Measurements from ENCODE around the gene TRIM9.

TRIM9 gene

DNA sequence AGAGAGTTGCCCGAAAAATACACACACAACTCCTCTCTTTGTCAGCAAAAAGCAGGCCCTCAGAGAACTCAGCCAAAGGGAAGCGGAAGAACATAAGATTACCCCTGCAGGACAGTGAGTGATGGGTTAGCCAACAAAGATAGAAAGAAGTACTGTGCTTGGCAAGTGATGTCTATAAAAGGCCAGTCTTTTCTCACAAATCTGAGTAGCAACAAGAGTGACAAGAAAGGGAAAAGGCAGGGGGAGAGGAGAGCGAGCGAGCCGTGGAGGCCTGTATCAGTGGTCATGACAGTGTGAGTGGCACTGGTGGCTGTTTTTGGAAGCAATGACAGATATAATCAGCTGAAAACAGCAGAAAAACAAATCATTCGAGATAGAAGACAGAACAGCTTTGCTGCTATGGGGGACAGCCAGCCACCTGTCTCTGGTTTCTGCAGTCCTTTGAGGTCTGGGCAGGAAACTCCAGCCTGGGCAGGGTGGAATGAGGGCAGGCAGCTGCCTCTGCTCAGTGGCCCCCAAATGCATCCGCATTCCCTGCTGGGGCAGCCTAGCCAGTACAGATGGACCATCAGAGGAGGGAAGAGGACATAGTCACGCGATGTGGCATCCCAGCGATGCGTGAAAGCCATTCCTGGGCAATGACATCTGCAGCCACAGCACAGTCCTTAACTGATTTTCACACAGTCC, 74.7 kb downstream of the TRIM9 start:
- H2AFZ ChIP-seq (ENCODE audit: low read depth, low read length) = no peak overlapping the region
- WGBS = 73% methylated on average over 10 of the region's 11 CpGs
- H2BK12ac ChIP-seq (ENCODE audit: low read length in 2 of 2) = no peak overlapping the region
- no peak overlapping the region for H4K8ac ChIP-seq (ENCODE audit: low read length)
- no peak overlapping the region for H2BK15ac ChIP-seq (ENCODE audit: low read depth, poor library complexity, severe bottlenecking)
- H3K23ac ChIP-seq (ENCODE audit: low read length in 2 of 2) = no peak overlapping the region
- H3K27ac ChIP-seq (ENCODE audit: low read length, poor library complexity, severe bottlenecking) = peak overlapping the region; percentile 24
- H3K79me1 ChIP-seq (replicated peaks; ENCODE audit: low read length, poor library complexity, severe bottlenecking) = no peaks in the 10 kb centered on the region
- no peak overlapping the region for H3K4ac ChIP-seq (ENCODE audit: low read depth in 1 of 2, low read length in 2 of 2)
- H3K9me3 ChIP-seq (ENCODE audit: control insufficient read depth, low read length) = no peaks in the 10 kb centered on the region
- no peak overlapping the region for H4K91ac ChIP-seq (ENCODE audit: low read length)
- no peak overlapping the region for H3K4me2 ChIP-seq (ENCODE audit: low read length, poor library complexity, severe bottlenecking)
- H3K18ac ChIP-seq (ENCODE audit: low read depth in 1 of 2, low read length in 2 of 2) = no peak overlapping the region
- H2AK5ac ChIP-seq (ENCODE audit: low read length, severe bottlenecking) = peak overlapping the region; percentile 30
- no peak overlapping the region for H2BK5ac ChIP-seq (ENCODE audit: low read depth, low read length, poor library complexity, severe bottlenecking)
- no peaks in the 10 kb centered on the region for H3K27me3 ChIP-seq (ENCODE audit: control insufficient read depth in 1 of 2, insufficient read depth in 1 of 2, low read length in 2 of 2)
- no peak overlapping the region for H2BK120ac ChIP-seq (ENCODE audit: low read depth, low read length)
- H3K36me3 ChIP-seq (ENCODE audit: control insufficient read depth in 1 of 2, insufficient read depth in 2 of 2, low read depth in 1 of 2, low read length in 2 of 2) = no peaks in the 10 kb centered on the region
- peaks cover 9% of the 10 kb centered on the region for H3K4me1 ChIP-seq (ENCODE audit: control insufficient read depth, insufficient read depth, low read depth, low read length)
- no peak overlapping the region for H3K14ac ChIP-seq (ENCODE audit: low read length in 2 of 2)
- no peak overlapping the region for H3K9ac ChIP-seq (ENCODE audit: low read length)
- no peak overlapping the region for H3K4me3 ChIP-seq (ENCODE audit: insufficient read depth in 1 of 2, low read depth in 1 of 2, low read length in 2 of 2)
- peak; percentile 38 for DNase-seq

DNA sequence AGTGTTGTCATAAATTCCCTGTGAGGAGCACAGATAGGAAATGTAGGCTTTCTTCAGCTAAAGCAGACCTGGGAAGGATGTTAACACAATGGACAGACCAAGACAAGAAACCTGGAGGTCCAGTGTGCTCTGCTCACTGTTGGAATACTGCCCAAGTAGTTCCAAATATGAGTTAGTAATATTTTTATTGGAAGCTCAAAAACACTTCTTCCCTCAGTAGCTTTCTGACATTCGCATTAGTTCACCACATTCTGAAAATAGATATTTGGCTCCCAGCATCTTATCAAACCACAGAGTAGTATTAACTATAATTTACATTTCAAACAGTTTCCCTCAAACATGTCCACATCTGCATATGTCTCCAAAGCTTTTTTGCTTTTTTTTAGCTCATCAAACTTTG, 75.8 kb downstream of the TRIM9 start:
- no peak overlapping the region for H2AK5ac ChIP-seq (ENCODE audit: low read length, severe bottlenecking)
- H2BK5ac ChIP-seq (ENCODE audit: low read depth, low read length, poor library complexity, severe bottlenecking) = no peak overlapping the region
- no peak overlapping the region for H3K4me2 ChIP-seq (ENCODE audit: low read length, poor library complexity, severe bottlenecking)
- no peak overlapping the region for H2BK12ac ChIP-seq (ENCODE audit: low read length in 2 of 2)
- H3K18ac ChIP-seq (ENCODE audit: low read depth in 1 of 2, low read length in 2 of 2) = no peak overlapping the region
- H2BK120ac ChIP-seq (ENCODE audit: low read depth, low read length) = no peak overlapping the region
- no peaks in the 10 kb centered on the region for H3K79me1 ChIP-seq (replicated peaks; ENCODE audit: low read length, poor library complexity, severe bottlenecking)
- peak overlapping the region; percentile 39 for H3K9ac ChIP-seq (ENCODE audit: low read length)
- H4K91ac ChIP-seq (ENCODE audit: low read length) = no peak overlapping the region
- no peak overlapping the region for H3K14ac ChIP-seq (ENCODE audit: low read length in 2 of 2)
- H3K9me3 ChIP-seq (ENCODE audit: control insufficient read depth, low read length) = no peaks in the 10 kb centered on the region
- 89% methylated on average over 1 of the region's 1 CpG for WGBS
- H3K4ac ChIP-seq (ENCODE audit: low read depth in 1 of 2, low read length in 2 of 2) = no peak overlapping the region
- H3K27me3 ChIP-seq (ENCODE audit: control insufficient read depth in 1 of 2, insufficient read depth in 1 of 2, low read length in 2 of 2) = no peaks in the 10 kb centered on the region
- no peak overlapping the region for H2AFZ ChIP-seq (ENCODE audit: low read depth, low read length)
- H3K4me1 ChIP-seq (ENCODE audit: control insufficient read depth, insufficient read depth, low read depth, low read length) = peaks cover 7% of the 10 kb centered on the region
- no peak overlapping the region for H3K23ac ChIP-seq (ENCODE audit: low read length in 2 of 2)
- no peak overlapping the region for H3K4me3 ChIP-seq (ENCODE audit: insufficient read depth in 1 of 2, low read depth in 1 of 2, low read length in 2 of 2)
- no peak for DNase-seq
- no peak overlapping the region for H3K27ac ChIP-seq (ENCODE audit: low read length, poor library complexity, severe bottlenecking)
- H4K8ac ChIP-seq (ENCODE audit: low read length) = no peak overlapping the region
- no peaks in the 10 kb centered on the region for H3K36me3 ChIP-seq (ENCODE audit: control insufficient read depth in 1 of 2, insufficient read depth in 2 of 2, low read depth in 1 of 2, low read length in 2 of 2)
- no peak overlapping the region for H2BK15ac ChIP-seq (ENCODE audit: low read depth, poor library complexity, severe bottlenecking)

DNA sequence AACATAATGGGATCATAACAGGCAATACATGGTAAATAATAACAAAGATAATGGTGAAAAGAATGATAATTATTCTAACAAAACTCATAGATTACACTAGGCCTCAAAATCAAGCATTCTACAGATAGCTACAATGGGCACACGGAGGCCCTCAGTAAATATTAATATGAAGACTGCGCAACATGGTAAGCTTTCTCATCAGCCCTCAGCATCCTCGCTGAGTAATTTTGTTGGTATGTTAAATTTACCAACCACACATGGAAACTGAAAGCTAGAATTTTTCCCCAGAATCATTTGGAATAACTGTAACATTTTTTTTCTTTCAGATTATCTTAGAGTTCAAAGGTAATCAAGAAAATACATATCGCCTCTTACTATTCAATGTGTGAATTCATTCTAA, 76.4 kb downstream of the TRIM9 start:
- H3K18ac ChIP-seq (ENCODE audit: low read depth in 1 of 2, low read length in 2 of 2) = no peak overlapping the region
- H2AFZ ChIP-seq (ENCODE audit: low read depth, low read length) = no peak overlapping the region
- no peak overlapping the region for H3K14ac ChIP-seq (ENCODE audit: low read length in 2 of 2)
- peak; percentile 14 for DNase-seq
- H3K23ac ChIP-seq (ENCODE audit: low read length in 2 of 2) = no peak overlapping the region
- no peaks in the 10 kb centered on the region for H3K9me3 ChIP-seq (ENCODE audit: control insufficient read depth, low read length)
- no peak overlapping the region for H3K4me3 ChIP-seq (ENCODE audit: insufficient read depth in 1 of 2, low read depth in 1 of 2, low read length in 2 of 2)
- no peak overlapping the region for H3K4me2 ChIP-seq (ENCODE audit: low read length, poor library complexity, severe bottlenecking)
- no peak overlapping the region for H2BK12ac ChIP-seq (ENCODE audit: low read length in 2 of 2)
- 50% methylated on average over 1 of the region's 4 CpGs for WGBS
- H3K79me1 ChIP-seq (replicated peaks; ENCODE audit: low read length, poor library complexity, severe bottlenecking) = no peaks in the 10 kb centered on the region
- H3K4me1 ChIP-seq (ENCODE audit: control insufficient read depth, insufficient read depth, low read depth, low read length) = peaks cover 7% of the 10 kb centered on the region
- no peak overlapping the region for H3K27ac ChIP-seq (ENCODE audit: low read length, poor library complexity, severe bottlenecking)
- peak overlapping the region; percentile 39 for H3K9ac ChIP-seq (ENCODE audit: low read length)
- H4K8ac ChIP-seq (ENCODE audit: low read length) = no peak overlapping the region
- H3K27me3 ChIP-seq (ENCODE audit: control insufficient read depth in 1 of 2, insufficient read depth in 1 of 2, low read length in 2 of 2) = no peaks in the 10 kb centered on the region
- no peak overlapping the region for H3K4ac ChIP-seq (ENCODE audit: low read depth in 1 of 2, low read length in 2 of 2)
- H2BK15ac ChIP-seq (ENCODE audit: low read depth, poor library complexity, severe bottlenecking) = no peak overlapping the region
- no peaks in the 10 kb centered on the region for H3K36me3 ChIP-seq (ENCODE audit: control insufficient read depth in 1 of 2, insufficient read depth in 2 of 2, low read depth in 1 of 2, low read length in 2 of 2)
- H2BK5ac ChIP-seq (ENCODE audit: low read depth, low read length, poor library complexity, severe bottlenecking) = no peak overlapping the region
- no peak overlapping the region for H2AK5ac ChIP-seq (ENCODE audit: low read length, severe bottlenecking)
- no peak overlapping the region for H4K91ac ChIP-seq (ENCODE audit: low read length)
- H2BK120ac ChIP-seq (ENCODE audit: low read depth, low read length) = no peak overlapping the region

DNA sequence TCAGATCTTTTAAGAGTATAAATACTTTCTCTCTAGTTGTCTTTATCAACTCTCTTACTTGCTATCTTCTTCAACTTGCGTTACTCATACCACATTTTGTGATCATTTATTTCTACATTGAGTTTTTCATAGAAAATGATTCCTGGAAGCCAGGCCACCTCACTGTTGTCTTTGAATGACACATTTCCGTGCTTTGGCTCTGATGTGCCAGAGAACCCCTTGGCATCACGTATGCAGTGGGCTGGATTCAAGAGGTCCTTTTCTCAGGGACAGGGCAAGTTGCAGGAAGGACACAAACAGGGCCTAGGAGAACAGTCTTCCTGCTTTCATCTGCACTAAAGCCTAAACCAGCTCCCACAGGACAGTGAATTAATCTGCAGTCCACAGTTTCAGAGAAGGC, 80.3 kb downstream of the TRIM9 start:
- H3K9me3 ChIP-seq (ENCODE audit: control insufficient read depth, low read length) = no peaks in the 10 kb centered on the region
- no peak overlapping the region for H3K4me3 ChIP-seq (ENCODE audit: insufficient read depth in 1 of 2, low read depth in 1 of 2, low read length in 2 of 2)
- no peak overlapping the region for H4K8ac ChIP-seq (ENCODE audit: low read length)
- H2AK5ac ChIP-seq (ENCODE audit: low read length, severe bottlenecking) = no peak overlapping the region
- 62% methylated on average over 3 of the region's 3 CpGs for WGBS
- H3K18ac ChIP-seq (ENCODE audit: low read depth in 1 of 2, low read length in 2 of 2) = no peak overlapping the region
- peak overlapping the region; percentile 16 for H3K9ac ChIP-seq (ENCODE audit: low read length)
- H2BK12ac ChIP-seq (ENCODE audit: low read length in 2 of 2) = no peak overlapping the region
- no peaks in the 10 kb centered on the region for H3K4me1 ChIP-seq (ENCODE audit: control insufficient read depth, insufficient read depth, low read depth, low read length)
- DNase-seq = no peak
- no peaks in the 10 kb centered on the region for H3K36me3 ChIP-seq (ENCODE audit: control insufficient read depth in 1 of 2, insufficient read depth in 2 of 2, low read depth in 1 of 2, low read length in 2 of 2)
- no peak overlapping the region for H3K4ac ChIP-seq (ENCODE audit: low read depth in 1 of 2, low read length in 2 of 2)
- H4K91ac ChIP-seq (ENCODE audit: low read length) = no peak overlapping the region
- H3K27me3 ChIP-seq (ENCODE audit: control insufficient read depth in 1 of 2, insufficient read depth in 1 of 2, low read length in 2 of 2) = no peaks in the 10 kb centered on the region
- no peak overlapping the region for H2BK15ac ChIP-seq (ENCODE audit: low read depth, poor library complexity, severe bottlenecking)
- no peaks in the 10 kb centered on the region for H3K79me1 ChIP-seq (replicated peaks; ENCODE audit: low read length, poor library complexity, severe bottlenecking)
- H2AFZ ChIP-seq (ENCODE audit: low read depth, low read length) = no peak overlapping the region
- H2BK5ac ChIP-seq (ENCODE audit: low read depth, low read length, poor library complexity, severe bottlenecking) = no peak overlapping the region
- H3K27ac ChIP-seq (ENCODE audit: low read length, poor library complexity, severe bottlenecking) = no peak overlapping the region
- no peak overlapping the region for H3K4me2 ChIP-seq (ENCODE audit: low read length, poor library complexity, severe bottlenecking)
- H3K23ac ChIP-seq (ENCODE audit: low read length in 2 of 2) = no peak overlapping the region
- no peak overlapping the region for H2BK120ac ChIP-seq (ENCODE audit: low read depth, low read length)
- H3K14ac ChIP-seq (ENCODE audit: low read length in 2 of 2) = no peak overlapping the region

Measured in mesenchymal stem cell (in vitro differentiated cells and primary cell).